Measurements from ENCODE around the gene MACROD2. TPM values are rescaled to one million over a fixed set of nuclear protein-coding genes. Genes with fewer than 3 reads are reported as not detected.

Gene MACROD2
- polyA plus RNA-seq, 2 of the 4 experiments (the other 2 are of a cell fraction) = 0.96 to 1.3 TPM

DNA sequence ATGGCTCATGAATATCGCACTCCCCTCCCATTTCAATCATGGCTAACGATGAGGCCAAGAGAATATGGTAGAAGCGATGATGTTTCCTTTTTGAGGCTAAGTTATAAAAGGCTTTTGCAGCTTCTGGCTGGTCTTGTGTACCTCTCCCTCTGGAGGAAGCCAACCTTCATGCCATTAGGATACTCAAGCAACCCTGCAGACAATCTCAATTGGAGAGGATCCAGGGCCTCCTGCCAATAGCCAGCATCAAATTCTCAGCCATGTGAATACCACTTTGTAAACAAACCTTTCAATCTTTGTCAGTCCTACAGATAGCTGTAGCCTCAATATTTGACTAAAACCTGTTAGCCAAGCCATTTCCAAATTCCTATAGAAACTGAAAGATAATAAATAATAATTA, 1839.5 kb downstream of the MACROD2 start:
- no peak for FAIRE-seq
- Histone ChIP-seq H3K27ac (no peak overlapping the region), H3K4me3 (no peak overlapping the region), H3K4me2 (no peak overlapping the region), H3K9me3 (no peaks in the 10 kb centered on the region), H3K4me1 (no peaks in the 10 kb centered on the region)
- 22% methylated on average over 3 of the region's 3 CpGs for whole genome bisulfite sequencing (ENCODE audit: missing lambda C conversion rate)
- TF ChIP-seq KDM5A (IDR thresholded peaks at IDR 0.05) = no peak
- TF ChIP-seq USF2 (IDR thresholded peaks at IDR 0.05) = no peak
- no peak for TF ChIP-seq FOSL2 (IDR thresholded peaks at IDR 0.05)
- TF ChIP-seq FOSL2 (CRISPR knock-in tag; IDR thresholded peaks at IDR 0.05) = no peak
- no peak for DNase-seq (ENCODE audit: low read depth in 1 of 2, low spot score in 1 of 2)
- ChIA-PET CTCF (no interaction called here), POLR2A (no interaction called here)
- ATAC-seq = no peak

DNA sequence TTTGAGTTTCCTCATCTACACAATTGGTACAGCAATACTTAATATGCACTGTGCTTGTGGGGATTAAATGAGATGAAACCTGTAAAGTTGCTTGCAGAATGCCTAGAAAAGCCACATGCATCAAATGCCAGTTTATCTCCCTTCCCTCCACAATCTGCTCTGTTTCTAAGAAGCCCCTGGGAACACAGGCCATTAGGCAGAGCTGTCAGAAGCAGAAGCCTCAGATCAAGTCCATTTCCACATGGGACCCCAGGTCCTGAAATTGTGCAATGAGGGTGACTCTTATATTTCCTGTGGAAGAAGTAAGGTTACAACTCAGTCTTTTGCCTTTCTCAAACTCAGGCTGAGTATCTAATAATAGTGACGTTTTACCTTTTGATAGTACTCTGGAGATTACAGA, 1840.5 kb downstream of the MACROD2 start:
- ChIA-PET CTCF (no interaction called here), POLR2A (no interaction called here)
- Histone ChIP-seq H3K4me2 (no peak overlapping the region), H3K4me3 (no peak overlapping the region), H3K9me3 (peaks cover 3% of the 10 kb centered on the region; the same call in 1 of the 3 replicates), H3K27ac (no peak overlapping the region), H3K4me1 (no peaks in the 10 kb centered on the region)
- FAIRE-seq (no peak), ATAC-seq (no peak), DNase-seq (ENCODE audit: low read depth in 1 of 2, low spot score in 1 of 2) (no peak)
- WGBS (ENCODE audit: missing lambda C conversion rate) = 0% methylated on average over 1 of the region's 1 CpG
- TF ChIP-seq CBX2 (IDR thresholded peaks at IDR 0.05; ENCODE audit: borderline replicate concordance, low read depth) (no peak), MAFK (IDR thresholded peaks at IDR 0.05; ENCODE audit: partially characterized antibody) (no peak), KDM5A (IDR thresholded peaks at IDR 0.05) (no peak), RNF2 (IDR thresholded peaks at IDR 0.05; ENCODE audit: borderline replicate concordance, low read depth) (no peak), SREBF2 (IDR thresholded peaks at IDR 0.05) (no peak), BHLHE40 (IDR thresholded peaks at IDR 0.05; ENCODE audit: low read depth, low read length) (no peak)

- no peak for FAIRE-seq
- H3K4me3 ChIP-seq = no peak overlapping the region
- ChIA-PET CTCF (interaction anchor here (0.6 kb wide), 1 partner anchor 648 kb away, joined by 3 read pairs; no protein-coding TSS in a partner anchor), POLR2A (no interaction called here)
- TF ChIP-seq PHF8 (IDR thresholded peaks at IDR 0.05; ENCODE audit: borderline replicate concordance, low read depth) (no peak), SREBF2 (IDR thresholded peaks at IDR 0.05) (no peak), HES2 (IDR thresholded peaks at IDR 0.05) (no peak), CEBPB (IDR thresholded peaks at IDR 0.05) (no peak), HEYL (CRISPR knock-in tag; IDR thresholded peaks at IDR 0.05) (no peak), TFCP2L1 (CRISPR knock-in tag; IDR thresholded peaks at IDR 0.05) (no peak), RFX5 (IDR thresholded peaks at IDR 0.05) (no peak), CBX8 (IDR thresholded peaks at IDR 0.05) (no peak), FOSL2 (IDR thresholded peaks at IDR 0.05) (no peak), FOSL2 (CRISPR knock-in tag; IDR thresholded peaks at IDR 0.05) (no peak), RNF2 (IDR thresholded peaks at IDR 0.05; ENCODE audit: borderline replicate concordance, low read depth) (no peak), RAD21 (conservative IDR thresholded peaks at IDR 0.05 in 1 of 2, IDR thresholded peaks at IDR 0.05 in 1 of 2) (no peak), MYC (IDR thresholded peaks at IDR 0.05; ENCODE audit: borderline replicate concordance, low read length) (no peak), EHMT2 (IDR thresholded peaks at IDR 0.05; ENCODE audit: low read depth) (no peak), GATA3 (IDR thresholded peaks at IDR 0.05; ENCODE audit: borderline replicate concordance) (no peak)
- TF ChIP-seq, protein P1, sequence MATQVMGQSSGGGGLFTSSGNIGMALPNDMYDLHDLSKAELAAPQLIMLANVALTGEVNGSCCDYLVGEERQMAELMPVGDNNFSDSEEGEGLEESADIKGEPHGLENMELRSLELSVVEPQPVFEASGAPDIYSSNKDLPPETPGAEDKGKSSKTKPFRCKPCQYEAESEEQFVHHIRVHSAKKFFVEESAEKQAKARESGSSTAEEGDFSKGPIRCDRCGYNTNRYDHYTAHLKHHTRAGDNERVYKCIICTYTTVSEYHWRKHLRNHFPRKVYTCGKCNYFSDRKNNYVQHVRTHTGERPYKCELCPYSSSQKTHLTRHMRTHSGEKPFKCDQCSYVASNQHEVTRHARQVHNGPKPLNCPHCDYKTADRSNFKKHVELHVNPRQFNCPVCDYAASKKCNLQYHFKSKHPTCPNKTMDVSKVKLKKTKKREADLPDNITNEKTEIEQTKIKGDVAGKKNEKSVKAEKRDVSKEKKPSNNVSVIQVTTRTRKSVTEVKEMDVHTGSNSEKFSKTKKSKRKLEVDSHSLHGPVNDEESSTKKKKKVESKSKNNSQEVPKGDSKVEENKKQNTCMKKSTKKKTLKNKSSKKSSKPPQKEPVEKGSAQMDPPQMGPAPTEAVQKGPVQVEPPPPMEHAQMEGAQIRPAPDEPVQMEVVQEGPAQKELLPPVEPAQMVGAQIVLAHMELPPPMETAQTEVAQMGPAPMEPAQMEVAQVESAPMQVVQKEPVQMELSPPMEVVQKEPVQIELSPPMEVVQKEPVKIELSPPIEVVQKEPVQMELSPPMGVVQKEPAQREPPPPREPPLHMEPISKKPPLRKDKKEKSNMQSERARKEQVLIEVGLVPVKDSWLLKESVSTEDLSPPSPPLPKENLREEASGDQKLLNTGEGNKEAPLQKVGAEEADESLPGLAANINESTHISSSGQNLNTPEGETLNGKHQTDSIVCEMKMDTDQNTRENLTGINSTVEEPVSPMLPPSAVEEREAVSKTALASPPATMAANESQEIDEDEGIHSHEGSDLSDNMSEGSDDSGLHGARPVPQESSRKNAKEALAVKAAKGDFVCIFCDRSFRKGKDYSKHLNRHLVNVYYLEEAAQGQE (IDR thresholded peaks at IDR 0.05) = no peak
- TF ChIP-seq, protein P2, sequence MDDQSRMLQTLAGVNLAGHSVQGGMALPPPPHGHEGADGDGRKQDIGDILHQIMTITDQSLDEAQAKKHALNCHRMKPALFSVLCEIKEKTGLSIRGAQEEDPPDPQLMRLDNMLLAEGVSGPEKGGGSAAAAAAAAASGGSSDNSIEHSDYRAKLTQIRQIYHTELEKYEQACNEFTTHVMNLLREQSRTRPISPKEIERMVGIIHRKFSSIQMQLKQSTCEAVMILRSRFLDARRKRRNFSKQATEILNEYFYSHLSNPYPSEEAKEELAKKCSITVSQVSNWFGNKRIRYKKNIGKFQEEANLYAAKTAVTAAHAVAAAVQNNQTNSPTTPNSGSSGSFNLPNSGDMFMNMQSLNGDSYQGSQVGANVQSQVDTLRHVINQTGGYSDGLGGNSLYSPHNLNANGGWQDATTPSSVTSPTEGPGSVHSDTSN (IDR thresholded peaks at IDR 0.05) = no peak
- TF ChIP-seq, protein P3, sequence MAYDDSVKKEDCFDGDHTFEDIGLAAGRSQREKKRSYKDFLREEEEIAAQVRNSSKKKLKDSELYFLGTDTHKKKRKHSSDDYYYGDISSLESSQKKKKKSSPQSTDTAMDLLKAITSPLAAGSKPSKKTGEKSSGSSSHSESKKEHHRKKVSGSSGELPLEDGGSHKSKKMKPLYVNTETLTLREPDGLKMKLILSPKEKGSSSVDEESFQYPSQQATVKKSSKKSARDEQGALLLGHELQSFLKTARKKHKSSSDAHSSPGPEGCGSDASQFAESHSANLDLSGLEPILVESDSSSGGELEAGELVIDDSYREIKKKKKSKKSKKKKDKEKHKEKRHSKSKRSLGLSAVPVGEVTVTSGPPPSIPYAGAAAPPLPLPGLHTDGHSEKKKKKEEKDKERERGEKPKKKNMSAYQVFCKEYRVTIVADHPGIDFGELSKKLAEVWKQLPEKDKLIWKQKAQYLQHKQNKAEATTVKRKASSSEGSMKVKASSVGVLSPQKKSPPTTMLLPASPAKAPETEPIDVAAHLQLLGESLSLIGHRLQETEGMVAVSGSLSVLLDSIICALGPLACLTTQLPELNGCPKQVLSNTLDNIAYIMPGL (CRISPR knock-in tag; IDR thresholded peaks at IDR 0.05; ENCODE audit: borderline replicate concordance) = no peak
- TF ChIP-seq, protein P4, sequence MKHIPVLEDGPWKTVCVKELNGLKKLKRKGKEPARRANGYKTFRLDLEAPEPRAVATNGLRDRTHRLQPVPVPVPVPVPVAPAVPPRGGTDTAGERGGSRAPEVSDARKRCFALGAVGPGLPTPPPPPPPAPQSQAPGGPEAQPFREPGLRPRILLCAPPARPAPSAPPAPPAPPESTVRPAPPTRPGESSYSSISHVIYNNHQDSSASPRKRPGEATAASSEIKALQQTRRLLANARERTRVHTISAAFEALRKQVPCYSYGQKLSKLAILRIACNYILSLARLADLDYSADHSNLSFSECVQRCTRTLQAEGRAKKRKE (CRISPR knock-in tag; IDR thresholded peaks at IDR 0.05; ENCODE audit: low read depth) = no peak
- peaks cover 6% of the 10 kb centered on the region; the same call in 2 of the 3 replicates for H3K9me3 ChIP-seq
- DNase-seq (ENCODE audit: low read depth in 1 of 2, low spot score in 1 of 2) = no peak
- H3K27ac ChIP-seq = no peak overlapping the region
- H3K4me2 ChIP-seq = no peak overlapping the region
- H3K4me1 ChIP-seq = no peaks in the 10 kb centered on the region
- 51% methylated on average over 2 of the region's 2 CpGs for WGBS (ENCODE audit: missing lambda C conversion rate)
- ATAC-seq = no peak
Measured at GRCh38 chr20:15836634-15837033, 1841.3 kb downstream of the MACROD2 start.

Measured in A549 (cell line).